ENCODE measurements around the gene ASB16. TPM values are rescaled to one million over a fixed set of nuclear protein-coding genes. Genes with fewer than 3 reads are reported as not detected.
"Not testable (repeated sequence)": the region's sequence is repeated elsewhere in the genome, so short reads cannot be mapped to it uniquely, and the experiment has no call there.

ASB16 gene
- total and polyA plus RNA-seq, 7 donors, result 1.1 to 43.4 (median 17.0) TPM

DNA sequence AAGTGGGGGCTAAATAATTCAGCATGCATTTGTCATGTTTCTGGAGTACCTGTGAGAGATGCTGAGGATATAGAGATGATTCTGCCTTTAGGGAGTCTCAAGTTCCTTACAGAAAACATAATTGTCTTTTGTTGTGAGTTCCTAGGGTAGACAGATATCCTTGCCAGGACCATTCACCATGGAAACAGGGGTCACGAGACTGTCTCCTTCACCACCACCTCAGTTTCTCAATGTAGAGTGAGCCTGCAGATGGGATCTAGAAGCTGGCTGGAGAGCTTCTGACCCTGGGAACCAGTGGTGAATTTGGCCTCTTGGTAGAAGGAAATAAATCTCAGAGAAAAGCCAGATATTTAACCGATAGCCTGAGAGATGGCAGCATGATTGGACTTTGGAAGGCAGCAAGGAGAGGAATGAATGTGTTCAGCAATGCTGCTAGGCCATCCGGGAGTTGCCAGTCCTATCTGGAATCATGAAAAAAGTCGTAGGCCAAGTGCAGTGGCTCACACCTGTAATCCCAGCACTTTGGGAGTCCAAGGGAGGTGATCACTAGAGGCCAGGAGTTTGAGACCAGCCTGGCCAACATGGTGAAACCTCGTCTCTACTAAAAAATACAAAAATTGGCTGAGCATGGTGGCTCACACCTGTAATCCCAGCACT is 39.7 kb upstream of the ASB16 start:
- 84 to 87% (median 85%) methylated on average over 5 of the region's 5 CpGs for WGBS, 3 donors

DNA sequence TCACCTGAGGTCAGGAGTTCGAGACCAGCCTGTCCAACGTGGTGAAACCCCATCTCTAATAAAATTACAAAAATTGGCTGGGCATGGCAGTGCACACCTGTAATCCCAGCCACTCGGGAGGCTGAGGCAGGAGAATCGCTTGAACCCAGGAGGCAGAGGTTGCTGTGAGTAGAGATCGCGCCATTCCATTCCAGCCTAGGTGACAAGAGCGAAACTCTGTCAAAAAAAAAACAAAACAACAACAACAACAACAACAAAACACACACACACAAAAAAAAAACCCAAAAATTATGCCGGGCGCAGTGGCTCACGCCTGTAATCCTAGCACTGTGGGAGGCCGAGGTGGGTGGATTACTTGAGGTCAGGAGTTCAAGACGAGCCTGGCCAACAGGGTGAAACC is 39.1 kb upstream of the ASB16 start:
- not testable (repeated sequence) for H3K36me3 ChIP-seq (ENCODE audit: insufficient read depth in 1 of 2, low read depth in 1 of 2); ATAC-seq; DNase-seq; H3K27ac ChIP-seq; H3K27me3 ChIP-seq (ENCODE audit: insufficient read depth in 3 of 3, low read length in 2 of 3); H3K9me3 ChIP-seq; H3K4me3 ChIP-seq; H3K4me1 ChIP-seq
- 83 to 89% (median 89%) methylated on average over 12 of the region's 12 CpGs for WGBS, 3 donors
- intact Hi-C loops (cut with DNase I), result loop anchor here in 1 of 2 donors (5.0 kb wide), 1 partner anchor 36 kb away; no protein-coding TSS in a partner anchor

More for the DNA sequence above, 39.7 kb upstream of the ASB16 start:
- intact Hi-C loops (cut with DNase I), result loop anchor here in 1 of 2 donors (5.0 kb wide), 1 partner anchor 36 kb away; no protein-coding TSS in a partner anchor
- DNase-seq, result no peak
- H3K36me3 ChIP-seq (ENCODE audit: insufficient read depth in 1 of 2, low read depth in 1 of 2), result no peaks in the 10 kb centered on the region
- no peak overlapping the region for H3K27ac ChIP-seq
- no peak for ATAC-seq
- TF ChIP-seq, protein P1, sequence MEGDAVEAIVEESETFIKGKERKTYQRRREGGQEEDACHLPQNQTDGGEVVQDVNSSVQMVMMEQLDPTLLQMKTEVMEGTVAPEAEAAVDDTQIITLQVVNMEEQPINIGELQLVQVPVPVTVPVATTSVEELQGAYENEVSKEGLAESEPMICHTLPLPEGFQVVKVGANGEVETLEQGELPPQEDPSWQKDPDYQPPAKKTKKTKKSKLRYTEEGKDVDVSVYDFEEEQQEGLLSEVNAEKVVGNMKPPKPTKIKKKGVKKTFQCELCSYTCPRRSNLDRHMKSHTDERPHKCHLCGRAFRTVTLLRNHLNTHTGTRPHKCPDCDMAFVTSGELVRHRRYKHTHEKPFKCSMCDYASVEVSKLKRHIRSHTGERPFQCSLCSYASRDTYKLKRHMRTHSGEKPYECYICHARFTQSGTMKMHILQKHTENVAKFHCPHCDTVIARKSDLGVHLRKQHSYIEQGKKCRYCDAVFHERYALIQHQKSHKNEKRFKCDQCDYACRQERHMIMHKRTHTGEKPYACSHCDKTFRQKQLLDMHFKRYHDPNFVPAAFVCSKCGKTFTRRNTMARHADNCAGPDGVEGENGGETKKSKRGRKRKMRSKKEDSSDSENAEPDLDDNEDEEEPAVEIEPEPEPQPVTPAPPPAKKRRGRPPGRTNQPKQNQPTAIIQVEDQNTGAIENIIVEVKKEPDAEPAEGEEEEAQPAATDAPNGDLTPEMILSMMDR (IDR thresholded peaks at IDR 0.05), result no peak
- no peaks in the 10 kb centered on the region for H3K9me3 ChIP-seq
- H3K4me3 ChIP-seq, result no peak overlapping the region
- H3K27me3 ChIP-seq (ENCODE audit: insufficient read depth in 3 of 3, low read length in 2 of 3), result no peaks in the 10 kb centered on the region
- H3K4me1 ChIP-seq, result no peaks in the 10 kb centered on the region

DNA sequence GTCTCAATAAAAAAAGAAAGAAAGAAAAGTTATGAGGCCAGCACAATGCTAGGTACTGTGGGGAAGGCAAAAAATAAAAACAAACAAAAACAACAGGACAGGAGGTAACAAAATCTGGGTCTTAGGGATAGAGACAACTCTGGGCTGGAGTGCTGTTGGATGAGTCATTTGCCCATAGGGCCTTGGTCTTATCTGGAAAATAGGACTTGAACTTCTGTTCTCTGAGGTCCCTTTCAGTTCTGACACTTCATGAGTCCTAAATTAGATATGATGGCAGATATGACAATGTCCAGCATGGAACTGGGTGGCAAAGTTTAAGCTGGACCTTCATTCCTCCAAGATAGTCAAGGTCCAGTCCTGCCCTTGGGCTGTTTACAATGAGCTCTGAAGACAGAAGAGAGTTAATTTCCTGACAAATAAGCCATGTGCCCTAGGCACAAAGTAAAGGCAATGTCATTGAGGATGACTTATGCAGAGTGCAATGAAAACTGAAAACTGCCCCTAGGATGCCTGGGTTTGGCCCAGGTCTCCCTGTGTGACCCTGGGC is 38.2 kb upstream of the ASB16 start:
- H3K4me3 ChIP-seq, result no peak overlapping the region
- no peaks in the 10 kb centered on the region for H3K36me3 ChIP-seq (ENCODE audit: insufficient read depth in 1 of 2, low read depth in 1 of 2)
- H3K9me3 ChIP-seq, result no peaks in the 10 kb centered on the region
- intact Hi-C loops (cut with DNase I), result loop anchor here in 1 of 2 donors (5.0 kb wide), 1 partner anchor 35 kb away; no protein-coding TSS in a partner anchor
- TF ChIP-seq, protein P1 (IDR thresholded peaks at IDR 0.05), result no peak
- no peak for ATAC-seq
- H3K27ac ChIP-seq, result no peak overlapping the region
- no peak for DNase-seq
- no peaks in the 10 kb centered on the region for H3K27me3 ChIP-seq (ENCODE audit: insufficient read depth in 3 of 3, low read length in 2 of 3)
- no peaks in the 10 kb centered on the region for H3K4me1 ChIP-seq

DNA sequence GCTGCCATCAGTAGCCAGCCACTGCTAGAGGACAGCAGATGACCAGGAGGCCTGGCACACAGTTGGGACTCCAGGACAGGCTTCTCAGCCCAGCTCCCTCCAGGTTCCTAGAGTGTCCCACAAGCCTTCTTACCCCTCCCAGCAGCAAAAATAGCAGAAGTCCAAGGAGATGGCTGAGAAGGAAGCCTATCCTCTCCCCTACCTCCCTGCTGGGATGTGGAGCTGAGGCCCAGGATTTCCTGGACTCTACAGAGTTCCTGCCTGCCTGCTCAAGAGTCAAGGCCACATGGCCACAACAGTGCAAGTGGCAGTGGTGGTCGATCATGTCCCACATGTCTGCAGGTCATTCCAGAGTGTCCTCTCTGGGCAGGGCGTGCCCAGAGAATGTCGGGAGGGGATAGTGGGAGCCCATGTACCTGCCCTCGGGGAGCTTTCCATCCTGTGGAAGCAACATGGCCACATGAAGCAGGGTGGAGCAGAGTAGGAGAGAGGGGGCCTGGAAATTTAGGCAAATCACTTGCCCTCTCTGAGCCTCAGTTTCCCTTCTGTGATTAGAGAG is 36.5 kb upstream of the ASB16 start:
- no peak for ATAC-seq
- WGBS, 3 donors, result 78 to 88% (median 85%) methylated on average over 4 of the region's 4 CpGs
- no peak for DNase-seq

More for the DNA sequence above, 36.5 kb upstream of the ASB16 start:
- Histone ChIP-seq H3K27me3 (ENCODE audit: insufficient read depth in 3 of 3, low read length in 2 of 3) (peaks cover 0 to 3% (median 2%) of the 10 kb centered on the region in 3 donors), H3K36me3 (ENCODE audit: insufficient read depth in 1 of 2, low read depth in 1 of 2) (no peaks in the 10 kb centered on the region), H3K4me1 (no peaks in the 10 kb centered on the region), H3K4me3 (no peak overlapping the region), H3K9me3 (no peaks in the 10 kb centered on the region), H3K27ac (no peak overlapping the region)
- intact Hi-C loops (cut with DNase I), result loop anchor here in 1 of 2 donors (5.0 kb wide), 1 partner anchor 33 kb away; no protein-coding TSS in a partner anchor
- TF ChIP-seq, protein P1 (IDR thresholded peaks at IDR 0.05), result no peak

All from psoas muscle (tissue), 8 donors.